Left renal pelvis (tissue), 4 donors: ENCODE measurements around the gene TOP3B. TPM values are rescaled to one million over a fixed set of nuclear protein-coding genes. Genes with fewer than 3 reads are reported as not detected.
"Not testable (repeated sequence)": the region's sequence is repeated elsewhere in the genome, so short reads cannot be mapped to it uniquely, and the experiment has no call there.

Source experiments
- DNase-seq, 4 donors: peaks; one replicate each; pipeline ENCODE4 v3.0.0-alpha.2; 2013; ENCODE audit warnings: low read depth in 4 of 4, low spot score in 3 of 4
- polyA plus RNA-seq, 4 donors: library from polyadenylated mRNA; unstranded; fragments of 120-200 nt; gene quantifications; one replicate each; pipeline ENCODE4 v1.2.1, GENCODE V29; 2013; ENCODE audit not compliant: insufficient read length in 4 of 4

Gene TOP3B
- polyA plus RNA-seq, 4 donors = 18.3 to 43.7 (median 23.6) TPM

DNA sequence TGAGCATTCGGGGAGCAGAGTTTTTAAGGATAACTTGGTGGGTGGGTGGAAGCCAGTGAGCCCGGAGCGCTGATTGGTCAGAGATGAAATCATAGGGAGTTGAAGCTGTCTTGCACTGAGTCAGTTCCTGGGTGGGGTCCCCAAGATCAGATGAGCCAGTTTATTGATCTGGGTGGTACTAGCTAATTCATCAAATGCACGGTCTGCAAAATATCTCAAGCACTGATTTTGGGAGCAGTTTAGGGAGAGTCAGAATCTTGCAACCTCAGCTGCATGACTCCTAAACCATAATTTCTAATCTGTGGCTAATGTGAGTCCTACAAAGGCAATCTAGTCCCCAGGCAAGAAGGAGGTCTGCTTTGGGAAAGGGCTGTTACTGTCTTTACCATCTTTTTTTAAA is 72.2 kb downstream of the TOP3B start:
- DNase-seq = not testable (repeated sequence)

DNA sequence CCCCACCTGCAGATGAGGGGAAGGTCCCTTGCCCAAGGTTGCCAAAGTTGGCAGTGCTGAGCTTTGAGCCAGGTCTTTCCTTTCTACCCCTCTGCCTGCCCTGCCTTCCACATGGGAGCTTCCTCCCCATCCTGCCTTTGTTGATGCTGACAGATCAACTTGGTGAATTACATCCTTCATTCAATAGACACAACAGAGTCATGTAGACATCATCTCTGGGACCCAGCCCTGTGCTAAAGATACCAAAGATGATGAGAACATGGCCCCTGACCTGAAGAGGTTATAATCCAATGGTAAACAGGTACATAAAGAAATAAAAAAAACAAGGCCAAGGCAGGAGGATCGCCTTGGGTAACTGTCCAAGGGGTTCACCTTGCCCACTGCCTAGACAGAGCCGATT is 72.7 kb downstream of the TOP3B start:
- DNase-seq = no peak

DNA sequence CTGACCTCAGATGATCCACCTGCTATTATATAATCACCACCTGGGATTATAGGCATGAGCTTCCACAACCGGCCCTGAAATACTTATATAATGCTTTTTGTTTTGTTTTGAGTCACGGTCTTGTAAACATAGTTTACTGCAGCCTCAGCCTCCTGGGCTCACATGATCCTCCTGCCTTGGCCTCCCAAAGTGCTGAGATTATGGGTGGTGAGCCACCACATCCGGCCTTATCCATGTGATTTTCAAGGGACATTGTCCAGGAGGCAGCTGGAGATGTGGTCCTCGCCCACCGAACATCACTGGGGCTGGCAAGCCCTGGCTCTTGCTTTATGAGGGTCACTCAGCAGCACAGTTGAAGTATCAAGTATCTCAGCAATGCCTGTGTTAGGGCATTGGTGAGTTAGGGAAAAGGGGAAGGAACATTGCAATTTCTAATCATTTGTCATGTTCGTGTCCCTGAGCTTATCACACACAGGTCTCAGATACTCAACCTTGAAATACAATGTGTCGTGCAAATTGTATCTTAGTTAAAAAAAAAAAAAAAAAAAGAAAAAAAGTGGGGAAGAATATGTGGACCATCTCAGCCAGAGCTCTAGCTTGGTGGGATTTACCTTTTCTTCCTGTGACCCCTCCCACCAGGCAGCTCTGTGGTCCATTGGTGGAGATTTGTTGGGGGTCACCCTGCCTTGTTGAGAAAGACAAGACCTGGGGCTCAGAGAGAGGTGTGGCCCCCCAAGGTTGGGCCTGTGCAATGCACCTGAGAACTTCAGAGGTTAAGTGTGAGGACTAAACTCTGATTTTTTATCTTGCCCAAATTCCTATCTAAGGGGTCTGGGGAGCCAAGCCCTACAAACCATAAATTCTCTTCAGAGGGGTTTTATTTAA is 74.7 kb downstream of the TOP3B start:
- DNase-seq = no peak

Other genes starting within 250 kb of the TOP3B start
- 10 to 100 TPM; 11.8 to 20.9 (median 17.6) TPM for gene YPEL1, start 247.0 kb downstream of the TOP3B start, polyA plus RNA-seq
- gene MAPK1, start 115.1 kb downstream of the TOP3B start, polyA plus RNA-seq = 100 to 1,000 TPM; 106 to 146 (median 124) TPM
- 10 to 100 TPM; 30.5 to 45.6 (median 32.8) TPM for gene PPM1F, start 29.9 kb downstream of the TOP3B start, polyA plus RNA-seq